Karpas-422 (cell line): ENCODE measurements around the gene PREP. TPM values are rescaled to one million over a fixed set of nuclear protein-coding genes. Genes with fewer than 3 reads are reported as not detected.
"Not testable (repeated sequence)": the region's sequence is repeated elsewhere in the genome, so short reads cannot be mapped to it uniquely, and the experiment has no call there.

ENCODE experiments used
- DNase-seq: peaks from one replicate; pipeline ENCODE4 v3.0.0-alpha.2; 2015
- H2AFZ ChIP-seq: fragments of 200-600 bp; sonication (generic); 2 replicates; pipeline ENCODE4 v1.6.1; 2014; ENCODE audit warnings: antibody characterized with exemption, low read length, mixed read lengths
- H3K27ac ChIP-seq: fragments of 200-600 bp; sonication (generic); 2 replicates; pipeline ENCODE4 v1.5.1; 2014; ENCODE audit warnings: mild to moderate bottlenecking, low read length, moderate library complexity
- H3K27me3 ChIP-seq: fragments of 200-600 bp; sonication (generic); 2 replicates; pipeline ENCODE4 v1.6.1; 2014; ENCODE audit warnings: low read length, mixed read lengths
- H3K36me3 ChIP-seq: fragments of 200-600 bp; sonication (generic); 2 replicates; pipeline ENCODE4 v1.6.1; 2014; ENCODE audit warnings: low read length, mixed read lengths; ENCODE audit not compliant: insufficient read depth
- H3K4me1 ChIP-seq: fragments of 200-600 bp; sonication (generic); 2 replicates; pipeline ENCODE4 v1.6.1; 2014; ENCODE audit warnings: mild to moderate bottlenecking, low read length, mixed read lengths
- H3K4me2 ChIP-seq: fragments of 200-600 bp; sonication (generic); 2 replicates; pipeline ENCODE4 v1.6.1; 2014; ENCODE audit warnings: low read length, low read depth, mild to moderate bottlenecking; ENCODE audit not compliant: poor library complexity, severe bottlenecking
- H3K4me3 ChIP-seq: fragments of 200-600 bp; sonication (generic); 2 replicates; pipeline ENCODE4 v1.5.1; 2014; ENCODE audit warnings: mild to moderate bottlenecking, antibody characterized with exemption, low read length, mixed read lengths
- H3K79me2 ChIP-seq: fragments of 200-600 bp; sonication (generic); 2 replicates; pipeline ENCODE4 v1.6.1; 2014; ENCODE audit warnings: mild to moderate bottlenecking, low read length, mixed read lengths
- H3K9ac ChIP-seq: fragments of 200-600 bp; sonication (generic); 2 replicates; pipeline ENCODE4 v1.6.0; 2014; ENCODE audit warnings: low read length
- H3K9me2 ChIP-seq: fragments of 200-600 bp; sonication (generic), shearing (Covaris generic); replicated peaks from 2 replicates; pipeline ENCODE4 v1.6.0; 2014; ENCODE audit warnings: mild to moderate bottlenecking, low read length, moderate library complexity; ENCODE audit not compliant: insufficient read depth
- H3K9me3 ChIP-seq: fragments of 300-700, 200-600 bp; sonication (generic); 2 replicates; pipeline ENCODE4 v1.6.1; 2014; ENCODE audit warnings: low read length, mixed read lengths
- H4K20me1 ChIP-seq: fragments of 200-600 bp; sonication (generic); 2 replicates; pipeline ENCODE4 v1.6.1; 2014; ENCODE audit warnings: mild to moderate bottlenecking, antibody characterized with exemption, low read length, low read depth; ENCODE audit not compliant: insufficient read depth
- total RNA-seq: library from RNA; depleted of rRNA; stranded (reverse); fragments of >200 nt; shearing (Covaris generic); gene quantifications from 2 replicates; pipeline ENCODE4 v1.2.3, GENCODE V29; 2014; ENCODE audit warnings: low replicate concordance; rRNA removed

The PREP gene
- total RNA-seq, 1 experiment from 2014 or later = 18.4 TPM

- H3K27ac ChIP-seq = no peak overlapping the region
- H3K79me2 ChIP-seq = no peaks in the 10 kb centered on the region
- no peak for DNase-seq
- no peaks in the 10 kb centered on the region for H3K9me2 ChIP-seq
- no peak overlapping the region for H3K4me3 ChIP-seq
- no peaks in the 10 kb centered on the region for H3K36me3 ChIP-seq
- no peaks in the 10 kb centered on the region for H3K27me3 ChIP-seq
- no peaks in the 10 kb centered on the region for H3K9me3 ChIP-seq
- no peaks in the 10 kb centered on the region for H4K20me1 ChIP-seq
- no peak overlapping the region for H2AFZ ChIP-seq
- no peak overlapping the region for H3K9ac ChIP-seq
- no peak overlapping the region for H3K4me2 ChIP-seq
- no peaks in the 10 kb centered on the region for H3K4me1 ChIP-seq
These were observed 159.4 kb downstream of the PREP start for GRCh38 chr6:105243487-105243886.

DNA sequence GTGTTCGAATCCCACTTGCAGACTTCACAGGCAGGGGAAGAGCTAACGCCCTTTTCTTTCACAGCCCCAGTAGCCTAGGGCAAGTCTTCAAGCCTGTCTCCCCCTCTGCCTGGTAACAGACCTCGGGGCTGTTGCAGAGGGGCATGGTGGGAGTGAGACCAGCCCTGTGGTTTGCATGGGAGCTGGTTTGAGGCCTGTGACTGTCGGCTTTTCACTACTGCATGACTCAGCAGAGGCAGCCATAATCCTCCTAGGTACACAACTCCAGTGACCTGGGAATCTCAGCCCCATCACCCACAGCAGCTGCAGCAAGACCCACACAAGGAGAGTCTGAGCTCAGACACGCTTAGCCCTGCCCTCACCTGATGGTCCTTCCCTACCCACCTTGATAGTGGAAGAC lies 167.7 kb downstream of the PREP start:
- no peak overlapping the region for H2AFZ ChIP-seq
- no peaks in the 10 kb centered on the region for H3K36me3 ChIP-seq
- H3K9me2 ChIP-seq = no peaks in the 10 kb centered on the region

DNA sequence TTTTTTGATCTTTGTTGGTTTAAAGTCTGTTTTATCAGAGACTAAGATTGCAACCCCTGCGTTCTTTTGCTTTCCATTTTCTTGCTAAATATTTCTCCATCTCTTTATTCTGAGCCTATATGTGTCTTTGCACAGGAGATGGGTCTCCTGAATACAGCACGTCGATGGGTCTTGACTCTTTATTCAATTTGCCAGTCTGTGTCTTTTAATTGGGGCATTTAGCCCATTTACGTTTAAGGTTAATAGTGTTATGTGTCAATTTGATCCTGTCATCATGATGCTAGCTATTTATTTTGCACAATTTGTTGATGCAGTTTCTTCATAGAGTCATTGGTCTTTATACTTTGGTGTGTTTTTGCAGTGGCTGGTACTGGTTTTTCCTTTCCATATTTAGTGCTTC lies 171.1 kb downstream of the PREP start:
- H3K4me1 ChIP-seq, H3K4me3 ChIP-seq, H3K36me3 ChIP-seq, DNase-seq, H3K9me2 ChIP-seq, H3K9me3 ChIP-seq, H3K27ac ChIP-seq, H2AFZ ChIP-seq, H3K4me2 ChIP-seq, H4K20me1 ChIP-seq, H3K79me2 ChIP-seq, H3K27me3 ChIP-seq, H3K9ac ChIP-seq: not testable (repeated sequence)

More for the DNA sequence above, 167.7 kb downstream of the PREP start:
- H3K9ac ChIP-seq = no peak overlapping the region
- no peak overlapping the region for H3K4me2 ChIP-seq
- H3K79me2 ChIP-seq = no peaks in the 10 kb centered on the region
- no peak overlapping the region for H3K4me3 ChIP-seq
- H3K4me1 ChIP-seq = no peaks in the 10 kb centered on the region
- no peak overlapping the region for H3K27ac ChIP-seq
- DNase-seq = peak; percentile 29
- H3K9me3 ChIP-seq = no peaks in the 10 kb centered on the region
- no peaks in the 10 kb centered on the region for H3K27me3 ChIP-seq
- no peaks in the 10 kb centered on the region for H4K20me1 ChIP-seq

Other genes starting within 250 kb of the PREP start
- gene POPDC3, start 223.1 kb downstream of the PREP start, total RNA-seq = not detected in 2 replicates